ENCODE data around the gene PBRM1.

The PBRM1 gene

DNA sequence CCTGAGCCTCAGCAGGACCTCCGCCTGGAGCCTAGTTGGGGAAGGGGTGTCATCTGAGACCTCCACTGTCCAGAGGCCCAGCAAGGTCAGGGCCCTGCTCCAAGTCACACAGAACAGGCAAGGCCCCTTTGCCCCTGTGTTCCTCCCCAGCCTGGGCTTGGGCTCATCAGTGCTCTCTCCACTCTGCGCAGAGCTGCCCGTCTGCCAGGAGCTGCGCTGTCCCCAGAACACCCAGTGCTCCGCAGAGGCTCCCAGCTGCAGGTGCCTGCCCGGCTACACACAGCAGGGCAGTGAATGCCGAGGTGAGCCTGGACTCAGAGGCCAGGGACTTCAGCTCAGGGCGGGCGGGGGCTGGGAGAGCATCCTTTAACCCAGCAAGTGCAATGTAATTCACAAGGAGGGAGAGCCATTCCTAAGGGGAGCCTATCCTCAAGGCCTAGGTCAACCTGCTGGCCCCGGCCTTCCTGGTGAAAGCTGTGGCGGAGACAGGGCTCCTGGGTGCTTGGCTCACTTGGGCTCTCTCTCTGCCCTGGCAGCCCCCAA is 182.8 kb downstream of the PBRM1 start:
- TF ChIP-seq YY1 (IDR thresholded peaks at IDR 0.05; ENCODE audit: low read depth) (no peak), CREB1 (IDR thresholded peaks at IDR 0.05; ENCODE audit: low read depth) (no peak), ZBTB7A (IDR thresholded peaks at IDR 0.05; ENCODE audit: low read depth) (no peak), NFIC (IDR thresholded peaks at IDR 0.05) (no peak)

- TF ChIP-seq, protein P1, sequence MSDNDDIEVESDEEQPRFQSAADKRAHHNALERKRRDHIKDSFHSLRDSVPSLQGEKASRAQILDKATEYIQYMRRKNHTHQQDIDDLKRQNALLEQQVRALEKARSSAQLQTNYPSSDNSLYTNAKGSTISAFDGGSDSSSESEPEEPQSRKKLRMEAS (IDR thresholded peaks at IDR 0.05), result no peak
- TF ChIP-seq TCF12 (IDR thresholded peaks at IDR 0.05; ENCODE audit: low read depth), result no peak
- no peak for TF ChIP-seq REST (IDR thresholded peaks at IDR 0.05; ENCODE audit: low read depth)
- no peak for TF ChIP-seq FOXM1 (IDR thresholded peaks at IDR 0.05; ENCODE audit: borderline replicate concordance, low read depth)
- no peak for TF ChIP-seq TEAD4 (IDR thresholded peaks at IDR 0.05)
- no peak for TF ChIP-seq NFIC (IDR thresholded peaks at IDR 0.05)
- no peak for TF ChIP-seq EP300 (IDR thresholded peaks at IDR 0.05; ENCODE audit: borderline replicate concordance)
- no peak for TF ChIP-seq CREB1 (IDR thresholded peaks at IDR 0.05; ENCODE audit: low read depth)
- no peak for TF ChIP-seq EGR1 (IDR thresholded peaks at IDR 0.05)
Observed at GRCh38 chr3:52502001-52502400, 183.7 kb downstream of the PBRM1 start.

- no peak for TF ChIP-seq CEBPB (IDR thresholded peaks at IDR 0.05)
- TF ChIP-seq FOXM1 (IDR thresholded peaks at IDR 0.05; ENCODE audit: borderline replicate concordance, low read depth), result no peak
- TF ChIP-seq CREB1 (IDR thresholded peaks at IDR 0.05; ENCODE audit: low read depth), result no peak
- TF ChIP-seq TAF1 (IDR thresholded peaks at IDR 0.05; ENCODE audit: low read depth), result no peak
- no peak for TF ChIP-seq TEAD4 (IDR thresholded peaks at IDR 0.05)
- no peak for TF ChIP-seq TCF12 (IDR thresholded peaks at IDR 0.05; ENCODE audit: low read depth)
Observed at GRCh38 chr3:52501046-52501445, 184.7 kb downstream of the PBRM1 start.

GRCh38 chr3:52498137-52499054 is 187.3 kb downstream of the PBRM1 start:
- TF ChIP-seq USF1 (IDR thresholded peaks at IDR 0.05) (no peak), ZBTB7A (IDR thresholded peaks at IDR 0.05; ENCODE audit: low read depth) (no peak), FOXM1 (IDR thresholded peaks at IDR 0.05; ENCODE audit: borderline replicate concordance, low read depth) (no peak)

- TF ChIP-seq REST (IDR thresholded peaks at IDR 0.05; ENCODE audit: low read depth), result no peak
- TF ChIP-seq CEBPB (IDR thresholded peaks at IDR 0.05), result no peak
- TF ChIP-seq, protein P1 (IDR thresholded peaks at IDR 0.05), result no peak
- TF ChIP-seq EGR1 (IDR thresholded peaks at IDR 0.05), result no peak
Observed at GRCh38 chr3:52495777-52496602, 189.7 kb downstream of the PBRM1 start.
